Epithelial cell of esophagus (primary cell): ENCODE results near the gene BCL2.

ENCODE experiments used
- DNase-seq: peaks from one replicate; pipeline ENCODE4 v3.0.0; 2010; ENCODE audit warnings: low read depth
- H3K4me3 ChIP-seq: 2 replicates; pipeline ENCODE4 v1.5.1; 2011; ENCODE audit warnings: mild to moderate bottlenecking, low read length, control low read depth
- TF ChIP-seq, protein P1 (sequence below): IDR thresholded peaks from 2 replicates; pipeline ENCODE4 v1.5.1; 2011; ENCODE audit warnings: low read depth, mild to moderate bottlenecking, low read length, control low read depth, inconsistent platforms; ENCODE audit not compliant: insufficient read depth; ENCODE audit errors: missing control alignments

BCL2 gene

DNA sequence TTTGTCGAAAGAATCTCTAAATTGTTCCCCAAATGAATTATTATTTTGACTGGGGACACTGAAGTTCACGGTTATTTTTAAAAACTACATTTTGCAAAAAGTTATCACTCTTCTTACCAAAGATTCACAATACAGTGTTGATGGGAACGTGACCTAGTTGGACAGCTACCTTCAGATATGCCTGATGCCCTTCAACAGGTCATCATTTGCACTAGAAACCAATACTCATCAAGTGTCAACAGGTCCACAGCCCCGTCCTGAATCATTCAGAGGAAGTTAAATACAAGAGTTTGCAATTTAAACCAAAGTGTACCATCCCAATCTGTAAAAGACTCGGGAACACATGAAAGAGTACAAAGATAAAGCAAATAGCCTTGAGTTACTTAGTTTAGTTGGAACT is 28.3 kb downstream of the BCL2 start:
- no peak overlapping the region for H3K4me3 ChIP-seq
- DNase-seq: no peak
- TF ChIP-seq, protein P1, sequence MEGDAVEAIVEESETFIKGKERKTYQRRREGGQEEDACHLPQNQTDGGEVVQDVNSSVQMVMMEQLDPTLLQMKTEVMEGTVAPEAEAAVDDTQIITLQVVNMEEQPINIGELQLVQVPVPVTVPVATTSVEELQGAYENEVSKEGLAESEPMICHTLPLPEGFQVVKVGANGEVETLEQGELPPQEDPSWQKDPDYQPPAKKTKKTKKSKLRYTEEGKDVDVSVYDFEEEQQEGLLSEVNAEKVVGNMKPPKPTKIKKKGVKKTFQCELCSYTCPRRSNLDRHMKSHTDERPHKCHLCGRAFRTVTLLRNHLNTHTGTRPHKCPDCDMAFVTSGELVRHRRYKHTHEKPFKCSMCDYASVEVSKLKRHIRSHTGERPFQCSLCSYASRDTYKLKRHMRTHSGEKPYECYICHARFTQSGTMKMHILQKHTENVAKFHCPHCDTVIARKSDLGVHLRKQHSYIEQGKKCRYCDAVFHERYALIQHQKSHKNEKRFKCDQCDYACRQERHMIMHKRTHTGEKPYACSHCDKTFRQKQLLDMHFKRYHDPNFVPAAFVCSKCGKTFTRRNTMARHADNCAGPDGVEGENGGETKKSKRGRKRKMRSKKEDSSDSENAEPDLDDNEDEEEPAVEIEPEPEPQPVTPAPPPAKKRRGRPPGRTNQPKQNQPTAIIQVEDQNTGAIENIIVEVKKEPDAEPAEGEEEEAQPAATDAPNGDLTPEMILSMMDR: no peak

DNA sequence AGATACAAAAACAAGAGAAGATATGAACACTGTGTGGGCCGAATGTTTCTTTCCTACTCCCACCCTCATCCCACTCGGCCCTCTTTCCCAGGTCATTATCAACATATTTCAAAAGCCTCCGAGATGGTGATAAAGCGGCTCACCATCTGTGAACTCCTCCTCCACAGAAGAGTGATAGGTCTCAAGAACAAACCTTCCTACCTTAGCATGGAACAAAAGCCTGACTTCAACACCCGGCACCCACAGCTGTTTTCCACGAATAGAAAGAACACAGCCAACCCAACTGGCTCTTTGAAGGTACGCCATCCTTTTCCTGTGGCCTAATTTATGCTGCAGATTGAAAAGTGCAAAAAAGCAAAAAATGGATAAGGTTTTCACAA is 28.8 kb downstream of the BCL2 start:
- no peak for DNase-seq
- no peak overlapping the region for H3K4me3 ChIP-seq
- TF ChIP-seq, protein P1: no peak

DNA sequence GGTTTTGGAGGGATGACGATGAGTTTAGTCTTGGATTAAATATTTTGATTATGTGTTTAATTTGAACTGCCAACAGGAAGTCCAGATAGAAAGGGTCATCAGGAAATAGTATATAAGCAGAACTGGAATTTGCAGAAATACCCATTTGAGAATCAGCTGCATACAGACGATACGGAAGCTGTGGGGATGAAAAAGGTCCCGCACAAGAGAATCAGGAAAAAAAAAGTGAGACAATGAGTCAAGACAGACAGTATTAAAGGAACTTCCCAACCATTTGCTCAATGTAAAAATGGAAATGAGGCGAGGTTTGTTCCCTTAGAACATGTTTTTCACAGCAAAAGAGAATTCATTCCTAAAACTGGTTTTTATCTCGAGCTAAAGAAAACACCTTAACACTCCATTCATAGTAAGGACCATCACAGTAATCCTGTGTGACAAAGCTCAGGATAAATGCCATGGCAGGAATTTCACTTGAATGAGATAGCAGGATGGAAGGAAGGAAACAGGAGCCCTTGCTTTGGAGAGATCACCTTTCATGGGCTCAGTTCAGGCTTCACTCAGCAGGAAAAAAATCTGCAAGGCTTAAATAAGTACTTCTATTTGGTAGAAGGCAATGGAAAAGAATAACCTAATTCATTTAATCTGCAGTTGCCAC is 29.3 kb downstream of the BCL2 start:
- TF ChIP-seq, protein P1: no peak
- no peak for DNase-seq
- H3K4me3 ChIP-seq: no peak overlapping the region

- TF ChIP-seq, protein P1: no peak
- no peak overlapping the region for H3K4me3 ChIP-seq
- no peak for DNase-seq
Observed at GRCh38 chr18:63288311-63288710, 31.3 kb downstream of the BCL2 start.

DNA sequence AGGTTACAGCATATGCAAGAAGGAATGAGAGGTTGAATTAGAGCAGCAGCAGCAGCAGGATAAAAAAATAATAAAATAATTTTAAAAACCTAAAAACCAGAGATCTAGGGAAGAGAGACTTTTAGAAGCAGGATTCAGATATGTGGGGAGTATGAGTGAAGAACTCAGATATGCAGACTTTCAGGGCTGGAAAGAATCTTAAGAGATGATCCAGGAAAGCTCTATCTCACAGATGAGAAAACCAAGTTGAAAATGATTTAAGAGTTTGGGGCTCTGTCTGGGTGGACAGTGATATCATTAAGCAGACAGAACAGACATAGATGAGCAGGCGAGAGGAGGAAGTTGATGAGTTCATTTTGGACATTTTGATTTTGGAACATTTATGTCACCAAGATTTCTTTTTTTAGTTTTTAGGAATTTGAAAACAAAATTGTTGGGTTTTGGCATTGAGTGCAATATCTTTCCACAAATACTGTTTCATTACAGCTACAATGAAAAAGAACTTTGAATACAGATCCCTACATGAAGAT is 31.8 kb downstream of the BCL2 start:
- TF ChIP-seq, protein P1: no peak
- H3K4me3 ChIP-seq: no peak overlapping the region
- DNase-seq: no peak

- TF ChIP-seq, protein P1: no peak
- H3K4me3 ChIP-seq: no peak overlapping the region
- no peak for DNase-seq
Observed at GRCh38 chr18:63286926-63287325, 32.6 kb downstream of the BCL2 start.

DNA sequence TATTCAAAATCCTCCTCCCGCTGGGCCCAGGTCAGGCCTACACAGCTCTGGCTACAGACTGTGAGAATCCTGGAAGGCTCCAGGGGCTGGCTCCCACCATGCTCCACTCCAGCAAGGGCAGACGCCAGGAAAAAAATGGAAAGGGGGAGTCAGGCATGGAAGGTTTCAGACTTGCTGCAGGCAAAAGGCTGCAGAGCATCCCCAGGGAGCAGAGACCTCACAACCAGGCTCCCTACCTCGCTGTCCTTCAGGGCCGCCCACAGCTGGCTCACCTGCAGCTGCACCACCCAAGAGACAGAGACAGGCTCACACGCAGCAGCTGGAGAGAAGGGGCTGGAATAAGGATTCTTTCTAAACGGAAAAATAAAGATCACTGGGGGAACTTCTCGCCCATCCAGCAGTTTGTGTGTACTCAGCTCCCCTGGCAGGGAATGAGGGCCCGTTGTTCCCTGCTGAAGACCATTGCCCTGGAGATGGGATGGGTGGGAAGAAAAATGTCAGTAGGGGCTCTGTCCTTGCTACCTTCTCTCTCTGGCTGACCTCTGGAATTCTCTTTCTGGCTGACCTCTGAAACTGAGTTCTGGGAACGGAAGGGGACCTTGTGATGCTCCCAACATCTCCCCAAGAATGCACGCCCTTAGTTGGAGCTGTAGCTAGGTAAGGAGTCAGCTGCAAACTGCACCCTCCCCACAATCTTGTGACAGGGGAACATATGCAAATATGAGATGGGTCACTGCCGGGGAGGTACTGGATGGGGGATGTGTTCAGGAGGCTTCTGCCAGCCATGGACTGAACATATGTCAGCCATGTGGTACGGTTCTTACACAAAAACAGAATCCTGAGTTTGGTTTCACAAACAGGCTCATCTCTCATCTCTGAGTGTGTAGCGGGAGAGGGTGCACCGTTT is 34.5 kb downstream of the BCL2 start:
- TF ChIP-seq, protein P1: no peak
- H3K4me3 ChIP-seq: no peak overlapping the region
- DNase-seq: no peak
